Thyroid gland (tissue), 4 donors: Measurements from ENCODE around the gene CLEC18C.
"Not testable (repeated sequence)": the region's sequence is repeated elsewhere in the genome, so short reads cannot be mapped to it uniquely, and the experiment has no call there.

ENCODE experiments used
- POLR2A ChIP-seq, 2 donors: fragments of 450-650 bp; IDR thresholded peaks; one replicate each; pipeline ENCODE4 v1.6.1; 2017; ENCODE audit warnings: antibody characterized with exemption in 2 of 2, mild to moderate bottlenecking in 2 of 2, moderate library complexity in 1 of 2
- TF ChIP-seq, protein P1 (sequence below), 6 experiments: fragments of 200-600 bp in 3 of 6; fragments of 450-650 bp in 3 of 6; sonication (generic) in 3 of 6; IDR thresholded peaks; one replicate each; pipeline ENCODE4 v1.5.1; 2016 to 2019; ENCODE audit warnings: antibody characterized with exemption in 6 of 6, mild to moderate bottlenecking in 2 of 6, inconsistent platforms in 1 of 6, moderate library complexity in 1 of 6

DNA sequence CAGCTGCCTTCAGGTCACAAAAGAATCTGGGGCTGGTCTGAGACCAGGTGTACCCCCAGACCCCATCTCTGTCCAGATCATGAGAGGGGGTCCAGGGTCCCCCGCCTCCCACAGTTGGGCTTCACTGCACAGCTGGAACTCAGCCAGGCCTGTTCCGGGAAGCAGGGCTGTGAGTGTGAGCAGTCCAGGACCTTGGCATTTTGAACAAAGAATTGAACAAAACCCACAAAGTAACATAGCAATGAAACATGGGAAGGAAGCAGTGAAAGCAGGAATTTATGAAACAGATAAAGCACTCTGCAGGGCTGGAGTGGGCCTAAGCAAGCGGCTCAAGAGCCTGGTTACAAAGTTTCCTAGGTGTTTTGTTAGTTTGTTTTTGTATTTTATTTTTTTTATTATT lies 25.1 kb downstream of the CLEC18C start:
- TF ChIP-seq, protein P1, sequence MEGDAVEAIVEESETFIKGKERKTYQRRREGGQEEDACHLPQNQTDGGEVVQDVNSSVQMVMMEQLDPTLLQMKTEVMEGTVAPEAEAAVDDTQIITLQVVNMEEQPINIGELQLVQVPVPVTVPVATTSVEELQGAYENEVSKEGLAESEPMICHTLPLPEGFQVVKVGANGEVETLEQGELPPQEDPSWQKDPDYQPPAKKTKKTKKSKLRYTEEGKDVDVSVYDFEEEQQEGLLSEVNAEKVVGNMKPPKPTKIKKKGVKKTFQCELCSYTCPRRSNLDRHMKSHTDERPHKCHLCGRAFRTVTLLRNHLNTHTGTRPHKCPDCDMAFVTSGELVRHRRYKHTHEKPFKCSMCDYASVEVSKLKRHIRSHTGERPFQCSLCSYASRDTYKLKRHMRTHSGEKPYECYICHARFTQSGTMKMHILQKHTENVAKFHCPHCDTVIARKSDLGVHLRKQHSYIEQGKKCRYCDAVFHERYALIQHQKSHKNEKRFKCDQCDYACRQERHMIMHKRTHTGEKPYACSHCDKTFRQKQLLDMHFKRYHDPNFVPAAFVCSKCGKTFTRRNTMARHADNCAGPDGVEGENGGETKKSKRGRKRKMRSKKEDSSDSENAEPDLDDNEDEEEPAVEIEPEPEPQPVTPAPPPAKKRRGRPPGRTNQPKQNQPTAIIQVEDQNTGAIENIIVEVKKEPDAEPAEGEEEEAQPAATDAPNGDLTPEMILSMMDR (IDR thresholded peaks at IDR 0.05), result not testable (repeated sequence)
- TF ChIP-seq POLR2A (IDR thresholded peaks at IDR 0.05), result not testable (repeated sequence)
